Panc1 (cell line): ENCODE data around the gene ZKSCAN2. TPM values are rescaled to one million over a fixed set of nuclear protein-coding genes. Genes with fewer than 3 reads are reported as not detected.

Source experiments
- ATAC-seq: fragments of 200-7000 bp; cut with Tn5 transposase; 2 replicates; pipeline ENCODE4 v1.9.1; 2020; ENCODE audit warnings: mild to moderate bottlenecking, moderate library complexity
- BruUV-seq: library from RNA; stranded (reverse); fragments of 400-500 nt; replicated peaks from 2 replicates; lab custom pipeline; 2021; lab: Mats Ljungman, UMichigan
- CTCF ChIA-PET: fragments of 300-600 bp; sonication (Branson Sonifier 250); formaldehyde crosslinking; loops from one replicate; lab custom pipeline; 2022; ENCODE audit warnings: antibody characterized with exemption; lab: Charles Lee
- POLR2A ChIA-PET: fragments of 300-600 bp; sonication (Branson Sonifier 250); formaldehyde crosslinking; loops from one replicate; lab custom pipeline; 2022; ENCODE audit warnings: antibody characterized with exemption; lab: Charles Lee
- DNase-seq: peaks from one replicate; pipeline ENCODE4 v3.0.0-alpha.2; 2010; ENCODE audit warnings: low read depth, low spot score
- H3K27ac ChIP-seq: 2 replicates; pipeline ENCODE4 v1.5.1; 2011; ENCODE audit warnings: mild to moderate bottlenecking, low read length, inconsistent platforms
- H3K27me3 ChIP-seq: fragments of 200-500 bp; sonication (Bioruptor generic); 2 replicates; pipeline ENCODE4 v1.6.0; 2014; ENCODE audit warnings: low read length, inconsistent platforms; ENCODE audit not compliant: control insufficient read depth, insufficient read depth
- H3K36me3 ChIP-seq: fragments of 200-500 bp; sonication (Bioruptor generic); 2 replicates; pipeline ENCODE4 v1.5.1; 2014; ENCODE audit warnings: inconsistent platforms, mild to moderate bottlenecking, low read length, moderate library complexity; ENCODE audit not compliant: control insufficient read depth, insufficient read depth
- H3K4me1 ChIP-seq: 2 replicates; pipeline ENCODE4 v1.5.1; 2011; ENCODE audit warnings: inconsistent platforms, mild to moderate bottlenecking, low read length, moderate library complexity; ENCODE audit not compliant: control insufficient read depth, insufficient read depth
- H3K4me3 ChIP-seq, 2 experiments: 2 replicates each; pipeline ENCODE4 v1.5.1; 2011 to 2012; ENCODE audit warnings: low read depth in 2 of 2, low read length in 2 of 2, mild to moderate bottlenecking in 2 of 2, inconsistent platforms in 1 of 2, moderate library complexity in 1 of 2
- H3K9me3 ChIP-seq: fragments of 200-500 bp; sonication (Bioruptor generic); 2 replicates; pipeline ENCODE4 v1.5.1; 2014; ENCODE audit warnings: low read depth, mild to moderate bottlenecking, inconsistent platforms, low read length, moderate library complexity; ENCODE audit not compliant: control insufficient read depth, insufficient read depth
- POLR2AphosphoS5 ChIP-seq: IDR thresholded peaks from 2 replicates; pipeline ENCODE4 v1.6.1; 2012; ENCODE audit warnings: mild to moderate bottlenecking, low read depth, low read length, moderate library complexity
- SIN3A ChIP-seq: IDR thresholded peaks from 2 replicates; pipeline ENCODE4 v1.6.1; 2012; ENCODE audit warnings: low read depth, mild to moderate bottlenecking, low read length, moderate library complexity, borderline replicate concordance; ENCODE audit not compliant: insufficient read depth
- TCF7L2 ChIP-seq: IDR thresholded peaks from 2 replicates; pipeline ENCODE4 v1.6.1; 2011; ENCODE audit warnings: mild to moderate bottlenecking, low read depth, low read length, inconsistent platforms
- in situ Hi-C: cut with HindIII; loops from 2 replicates; pipeline ENCODE4 v1.10.0; 2016; ENCODE audit warnings: low sequenced_read_pairs, low pct_unique_long_range_greater_than_20kb
- intact Hi-C: fragments of 100-400 bp; cut with micrococcal nuclease; formaldehyde crosslinking; loops from one replicate; pipeline ENCODE4 v1.10.0; 2022; ENCODE audit not compliant: unreplicated experiment
- total RNA-seq: library from RNA; stranded (reverse); gene quantifications from one replicate; pipeline ENCODE4 v1.2.1, GENCODE V29; 2021; ENCODE audit not compliant: unreplicated experiment
- TF ChIP-seq, protein P1 (sequence below): fragments of 450-650 bp; IDR thresholded peaks from 2 replicates; pipeline ENCODE4 v1.5.1; 2017; ENCODE audit warnings: mild to moderate bottlenecking
- TF ChIP-seq, protein P2 (sequence below), 2 experiments: IDR thresholded peaks; 2 replicates each; pipeline ENCODE4 v1.6.1; 2011 to 2012; ENCODE audit warnings: low read depth in 2 of 2, control low read depth in 1 of 2, low read length in 1 of 2, mild to moderate bottlenecking in 1 of 2, moderate library complexity in 1 of 2; ENCODE audit not compliant: insufficient read depth in 1 of 2

ZKSCAN2 gene
- total RNA-seq, 1 experiment from 2014 or later: 11.4 TPM

DNA sequence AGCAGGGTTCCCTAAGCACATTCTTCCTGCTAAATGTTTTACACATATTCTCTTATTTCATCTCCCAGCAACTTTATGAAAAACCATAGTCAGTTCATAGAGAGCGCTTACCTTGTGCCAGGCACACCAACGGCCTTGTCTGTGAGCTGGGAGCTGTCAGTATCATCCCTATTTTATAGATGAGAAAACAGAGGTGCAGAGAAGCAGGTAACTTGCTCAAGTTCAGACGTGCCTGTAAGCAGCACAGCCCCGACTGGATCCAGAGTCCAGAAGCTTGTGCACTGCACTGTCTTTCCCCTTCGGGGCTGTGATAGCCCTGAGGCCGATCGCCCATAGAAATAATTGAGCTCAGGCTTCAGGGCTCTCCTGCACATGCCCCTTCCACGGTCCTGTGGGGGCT lies 34.7 kb downstream of the ZKSCAN2 start:
- DNase-seq: no peak
- TF ChIP-seq, protein P1, sequence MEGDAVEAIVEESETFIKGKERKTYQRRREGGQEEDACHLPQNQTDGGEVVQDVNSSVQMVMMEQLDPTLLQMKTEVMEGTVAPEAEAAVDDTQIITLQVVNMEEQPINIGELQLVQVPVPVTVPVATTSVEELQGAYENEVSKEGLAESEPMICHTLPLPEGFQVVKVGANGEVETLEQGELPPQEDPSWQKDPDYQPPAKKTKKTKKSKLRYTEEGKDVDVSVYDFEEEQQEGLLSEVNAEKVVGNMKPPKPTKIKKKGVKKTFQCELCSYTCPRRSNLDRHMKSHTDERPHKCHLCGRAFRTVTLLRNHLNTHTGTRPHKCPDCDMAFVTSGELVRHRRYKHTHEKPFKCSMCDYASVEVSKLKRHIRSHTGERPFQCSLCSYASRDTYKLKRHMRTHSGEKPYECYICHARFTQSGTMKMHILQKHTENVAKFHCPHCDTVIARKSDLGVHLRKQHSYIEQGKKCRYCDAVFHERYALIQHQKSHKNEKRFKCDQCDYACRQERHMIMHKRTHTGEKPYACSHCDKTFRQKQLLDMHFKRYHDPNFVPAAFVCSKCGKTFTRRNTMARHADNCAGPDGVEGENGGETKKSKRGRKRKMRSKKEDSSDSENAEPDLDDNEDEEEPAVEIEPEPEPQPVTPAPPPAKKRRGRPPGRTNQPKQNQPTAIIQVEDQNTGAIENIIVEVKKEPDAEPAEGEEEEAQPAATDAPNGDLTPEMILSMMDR: no peak
- TF ChIP-seq POLR2AphosphoS5 (no peak), SIN3A (no peak), TCF7L2 (no peak)
- TF ChIP-seq, protein P2, sequence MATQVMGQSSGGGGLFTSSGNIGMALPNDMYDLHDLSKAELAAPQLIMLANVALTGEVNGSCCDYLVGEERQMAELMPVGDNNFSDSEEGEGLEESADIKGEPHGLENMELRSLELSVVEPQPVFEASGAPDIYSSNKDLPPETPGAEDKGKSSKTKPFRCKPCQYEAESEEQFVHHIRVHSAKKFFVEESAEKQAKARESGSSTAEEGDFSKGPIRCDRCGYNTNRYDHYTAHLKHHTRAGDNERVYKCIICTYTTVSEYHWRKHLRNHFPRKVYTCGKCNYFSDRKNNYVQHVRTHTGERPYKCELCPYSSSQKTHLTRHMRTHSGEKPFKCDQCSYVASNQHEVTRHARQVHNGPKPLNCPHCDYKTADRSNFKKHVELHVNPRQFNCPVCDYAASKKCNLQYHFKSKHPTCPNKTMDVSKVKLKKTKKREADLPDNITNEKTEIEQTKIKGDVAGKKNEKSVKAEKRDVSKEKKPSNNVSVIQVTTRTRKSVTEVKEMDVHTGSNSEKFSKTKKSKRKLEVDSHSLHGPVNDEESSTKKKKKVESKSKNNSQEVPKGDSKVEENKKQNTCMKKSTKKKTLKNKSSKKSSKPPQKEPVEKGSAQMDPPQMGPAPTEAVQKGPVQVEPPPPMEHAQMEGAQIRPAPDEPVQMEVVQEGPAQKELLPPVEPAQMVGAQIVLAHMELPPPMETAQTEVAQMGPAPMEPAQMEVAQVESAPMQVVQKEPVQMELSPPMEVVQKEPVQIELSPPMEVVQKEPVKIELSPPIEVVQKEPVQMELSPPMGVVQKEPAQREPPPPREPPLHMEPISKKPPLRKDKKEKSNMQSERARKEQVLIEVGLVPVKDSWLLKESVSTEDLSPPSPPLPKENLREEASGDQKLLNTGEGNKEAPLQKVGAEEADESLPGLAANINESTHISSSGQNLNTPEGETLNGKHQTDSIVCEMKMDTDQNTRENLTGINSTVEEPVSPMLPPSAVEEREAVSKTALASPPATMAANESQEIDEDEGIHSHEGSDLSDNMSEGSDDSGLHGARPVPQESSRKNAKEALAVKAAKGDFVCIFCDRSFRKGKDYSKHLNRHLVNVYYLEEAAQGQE (IDR thresholded peaks at IDR 0.05; ENCODE audit: insufficient read depth in 1 of 2, low read depth in 2 of 2, low read length in 1 of 2): no peak
- no peaks in the 10 kb centered on the region for H3K27me3 ChIP-seq
- no peaks in the 10 kb centered on the region for H3K36me3 ChIP-seq
- BruUV-seq: no TSS peak
- no peak for ATAC-seq
- ChIA-PET POLR2A (no interaction called here), CTCF (no interaction called here)
- no peak overlapping the region for H3K4me3 ChIP-seq
- intact Hi-C loops (no loop called here), in situ Hi-C loops (no loop called here)
- no peak overlapping the region for H3K27ac ChIP-seq
- no peaks in the 10 kb centered on the region for H3K9me3 ChIP-seq
- H3K4me1 ChIP-seq: no peaks in the 10 kb centered on the region

DNA sequence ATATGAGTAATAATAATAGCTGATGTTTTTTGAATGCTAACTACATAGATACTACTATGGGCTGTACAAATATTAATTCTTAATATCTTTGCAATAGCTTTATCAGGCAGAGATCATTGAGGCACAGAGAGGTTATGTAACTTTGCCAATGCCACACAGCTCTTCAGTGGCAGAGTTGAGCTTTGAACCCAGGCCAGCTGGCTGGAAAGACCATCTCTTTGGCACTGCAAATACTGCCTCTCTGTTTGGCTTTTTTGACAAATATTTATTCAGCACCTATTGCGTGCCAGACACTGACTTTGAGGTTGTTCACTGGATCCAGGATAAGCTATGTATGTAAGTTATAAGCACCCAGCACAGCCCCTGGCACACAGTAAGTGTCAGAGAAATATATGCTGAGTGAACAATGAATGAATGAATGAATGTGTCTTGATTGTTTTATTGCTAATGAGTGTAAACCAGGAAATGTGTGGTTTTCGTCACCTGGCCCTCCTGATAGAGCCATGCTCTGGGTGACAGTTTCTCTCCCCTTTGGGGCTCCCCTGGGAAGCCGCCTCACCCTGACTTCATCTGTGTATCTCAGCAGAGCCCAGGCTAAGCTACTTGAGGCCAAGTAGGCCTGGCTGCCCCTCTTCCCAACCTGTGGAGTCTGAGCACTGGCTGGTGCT lies 38.4 kb downstream of the ZKSCAN2 start:
- in situ Hi-C loops: no loop called here
- DNase-seq: no peak

More for the DNA sequence above, 38.4 kb downstream of the ZKSCAN2 start:
- no peak for ATAC-seq
- H3K9me3 ChIP-seq: no peaks in the 10 kb centered on the region
- no TSS peak for BruUV-seq
- no peaks in the 10 kb centered on the region for H3K36me3 ChIP-seq
- TF ChIP-seq POLR2AphosphoS5 (no peak), TCF7L2 (no peak)
- TF ChIP-seq, protein P2 (IDR thresholded peaks at IDR 0.05; ENCODE audit: insufficient read depth in 1 of 2, low read depth in 2 of 2, low read length in 1 of 2): no peak
- TF ChIP-seq, protein P1: no peak
- no peak overlapping the region for H3K27ac ChIP-seq
- ChIA-PET CTCF (interaction anchor here (0.6 kb wide), 1 partner anchor 346 kb away, joined by 6 read pairs; no protein-coding TSS in a partner anchor), POLR2A (interaction anchor here (0.5 kb wide), 1 partner anchor 130 kb away, joined by 3 read pairs; no protein-coding TSS in a partner anchor)
- H3K4me3 ChIP-seq: no peak overlapping the region
- no peaks in the 10 kb centered on the region for H3K4me1 ChIP-seq
- no peaks in the 10 kb centered on the region for H3K27me3 ChIP-seq
- intact Hi-C loops: no loop called here
